H1 (cell line): ENCODE measurements around the gene GPS1. TPM values are rescaled to one million over a fixed set of nuclear protein-coding genes. Genes with fewer than 3 reads are reported as not detected.

Experiments used
- CTCF ChIA-PET: fragments of 300-600 bp; sonication (Branson Sonifier 250); formaldehyde crosslinking; loops from one replicate; lab custom pipeline; 2021; ENCODE audit not compliant: partially characterized antibody; lab: Charles Lee
- POLR2A ChIA-PET: fragments of 300-600 bp; sonication (Branson Sonifier 250); formaldehyde crosslinking; loops from one replicate; lab custom pipeline; 2021; ENCODE audit warnings: inconsistent platforms; ENCODE audit not compliant: partially characterized antibody; lab: Charles Lee
- DNase-seq, 2 experiments: peaks; one replicate each; pipeline versions ENCODE4 v3.0.0 to v3.0.0-alpha.2; 2010 to 2022; ENCODE audit warnings: low spot score in 2 of 2, low read depth in 1 of 2, mixed read lengths in 1 of 2
- FAIRE-seq: peaks from 2 replicates; lab custom pipeline; 2011; peaks lifted over from hg19 to GRCh38; lab: Jason Lieb, UNC
- H2AFZ ChIP-seq: 2 replicates; pipeline ENCODE4 v1.8.1; 2012; ENCODE audit warnings: low read length, inconsistent platforms
- H2AK5ac ChIP-seq: 2 replicates; pipeline ENCODE4 v1.6.1; 2013; ENCODE audit warnings: low read depth, low read length
- H2BK120ac ChIP-seq: replicated peaks from 2 replicates; pipeline ENCODE3; 2013; ENCODE audit warnings: low read depth, low read length, inconsistent platforms
- H2BK12ac ChIP-seq: 2 replicates; pipeline ENCODE4 v1.6.1; 2013; ENCODE audit warnings: low read depth, low read length
- H2BK15ac ChIP-seq: 2 replicates; pipeline ENCODE4 v1.6.1; 2013; ENCODE audit warnings: low read length
- H2BK20ac ChIP-seq: 2 replicates; pipeline ENCODE4 v1.6.1; 2013; ENCODE audit warnings: low read length
- H2BK5ac ChIP-seq: 2 replicates; pipeline ENCODE4 v1.6.1; 2013; ENCODE audit warnings: low read depth, low read length
- H3K14ac ChIP-seq: 2 replicates; pipeline ENCODE4 v1.6.1; 2013; ENCODE audit warnings: inconsistent platforms; ENCODE audit not compliant: insufficient read length
- H3K18ac ChIP-seq: 2 replicates; pipeline ENCODE4 v1.6.1; 2013; ENCODE audit warnings: low read length; ENCODE audit errors: extremely low read depth
- H3K23ac ChIP-seq: 2 replicates; pipeline ENCODE4 v1.6.1; 2013; ENCODE audit warnings: inconsistent platforms; ENCODE audit not compliant: insufficient read length
- H3K23me2 ChIP-seq: 2 replicates; pipeline ENCODE4 v1.6.1; 2013; ENCODE audit warnings: low read depth, low read length
- H3K27ac ChIP-seq: 2 replicates; pipeline ENCODE4 v1.6.1; 2011; ENCODE audit warnings: low read depth, low read length, inconsistent platforms
- H3K27me3 ChIP-seq, 4 experiments: replicated peaks in 1 of 4; 1 replicate in 1 of 4; 2 replicates in 3 of 4; pipeline versions ENCODE4 v1.6.1 to v1.8.1; 2011 to 2013; ENCODE audit warnings: low read length in 3 of 4, mild to moderate bottlenecking in 3 of 4, inconsistent platforms in 2 of 4, mixed read lengths in 2 of 4, moderate library complexity in 1 of 4; ENCODE audit not compliant: control insufficient read depth in 3 of 4, insufficient read depth in 3 of 4; ENCODE audit errors: extremely low read depth in 1 of 4
- H3K36me3 ChIP-seq, 4 experiments: 2 replicates each; pipeline versions ENCODE4 v1.6.1 to v1.8.1; 2011 to 2013; ENCODE audit warnings: mild to moderate bottlenecking in 4 of 4, low read length in 3 of 4, moderate library complexity in 2 of 4, control low read depth in 1 of 4, inconsistent platforms in 1 of 4; ENCODE audit not compliant: insufficient read depth in 4 of 4, control insufficient read depth in 2 of 4
- H3K4ac ChIP-seq: replicated peaks from 2 replicates; pipeline ENCODE3; 2013; ENCODE audit warnings: low read length, low read depth, mixed read lengths, inconsistent platforms; ENCODE audit not compliant: insufficient read length
- H3K4me1 ChIP-seq, 4 experiments: replicated peaks in 1 of 4; 1 replicate in 1 of 4; 2 replicates in 3 of 4; pipeline versions ENCODE4 v1.6.1 to v1.8.1; 2011 to 2013; ENCODE audit warnings: low read length in 3 of 4, inconsistent platforms in 2 of 4, mixed read lengths in 1 of 4; ENCODE audit not compliant: insufficient read depth in 4 of 4, control insufficient read depth in 3 of 4
- H3K4me2 ChIP-seq, 2 experiments: 2 replicates each; pipeline versions ENCODE4 v1.6.1 to v1.8.1; 2011 to 2013; ENCODE audit warnings: low read depth in 2 of 2, low read length in 2 of 2, control low read depth in 1 of 2, inconsistent platforms in 1 of 2, mild to moderate bottlenecking in 1 of 2; ENCODE audit not compliant: insufficient read depth in 1 of 2
- H3K4me3 ChIP-seq, 4 experiments: fragments of 200-600, 300-600 bp in 1 of 4; sonication (generic), shearing (Covaris generic), sonication (Bioruptor Twin) in 1 of 4; 2 replicates each; pipeline versions ENCODE4 v1.5.1 to v1.8.1; 2011 to 2016; ENCODE audit warnings: low read length in 4 of 4, low read depth in 3 of 4, control low read depth in 2 of 4, inconsistent platforms in 2 of 4, mild to moderate bottlenecking in 2 of 4, mixed read lengths in 1 of 4, moderate library complexity in 1 of 4; ENCODE audit not compliant: insufficient read depth in 2 of 4; ENCODE audit errors: extremely low read depth in 1 of 4
- H3K56ac ChIP-seq: replicated peaks from 2 replicates; pipeline ENCODE3; 2013; ENCODE audit warnings: low read depth, mild to moderate bottlenecking, mixed read lengths, low read length, inconsistent platforms; ENCODE audit not compliant: insufficient read length
- H3K79me1 ChIP-seq: 2 replicates; pipeline ENCODE4 v1.6.1; 2013; ENCODE audit warnings: low read depth, low read length, control low read depth
- H3K79me2 ChIP-seq, 2 experiments: 2 replicates each; pipeline versions ENCODE4 v1.6.1 to v1.8.1; 2012 to 2013; ENCODE audit warnings: low read length in 2 of 2, mild to moderate bottlenecking in 2 of 2, inconsistent platforms in 1 of 2; ENCODE audit not compliant: insufficient read depth in 2 of 2, control insufficient read depth in 1 of 2
- H3K9ac ChIP-seq, 4 experiments: replicated peaks in 1 of 4; 1 replicate in 1 of 4; 2 replicates in 3 of 4; pipeline versions ENCODE4 v1.6.1 to v1.8.1; 2011 to 2013; ENCODE audit warnings: low read depth in 3 of 4, low read length in 3 of 4, control low read depth in 2 of 4, mild to moderate bottlenecking in 2 of 4, moderate library complexity in 2 of 4, inconsistent platforms in 1 of 4; ENCODE audit errors: extremely low read depth in 1 of 4
- H3K9me3 ChIP-seq, 2 experiments: 2 replicates each; pipeline versions ENCODE4 v1.6.1 to v1.8.1; 2012 to 2013; ENCODE audit warnings: mild to moderate bottlenecking in 2 of 2, moderate library complexity in 2 of 2, control low read depth in 1 of 2, inconsistent platforms in 1 of 2, low read depth in 1 of 2, low read length in 1 of 2, mixed read lengths in 1 of 2; ENCODE audit not compliant: insufficient read depth in 2 of 2
- H4K20me1 ChIP-seq, 2 experiments: replicated peaks in 1 of 2; 2 replicates each; pipeline versions ENCODE3 to v1.8.1; 2011 to 2013; ENCODE audit warnings: inconsistent platforms in 2 of 2, low read length in 2 of 2, mild to moderate bottlenecking in 1 of 2; ENCODE audit not compliant: insufficient read depth in 2 of 2, control insufficient read depth in 1 of 2
- H4K5ac ChIP-seq: 2 replicates; pipeline ENCODE4 v1.6.1; 2013; ENCODE audit warnings: low read length, low read depth, mixed read lengths, inconsistent platforms; ENCODE audit not compliant: insufficient read length
- H4K8ac ChIP-seq: 2 replicates; pipeline ENCODE4 v1.8.0; 2013; ENCODE audit warnings: mild to moderate bottlenecking, moderate library complexity, low read length, inconsistent platforms; ENCODE audit not compliant: insufficient read depth; ENCODE audit errors: extremely low read depth
- H4K91ac ChIP-seq: replicated peaks from 2 replicates; pipeline ENCODE3; 2013; ENCODE audit warnings: low read length, mixed read lengths, inconsistent platforms; ENCODE audit not compliant: insufficient read length
- CEBPB ChIP-seq: IDR thresholded peaks from 2 replicates; pipeline ENCODE4 v1.6.1; 2012; ENCODE audit warnings: low read depth, low read length
- HDAC6 ChIP-seq: IDR thresholded peaks from one replicate; pipeline ENCODE4 v1.7.1; 2012; ENCODE audit warnings: low read depth, mild to moderate bottlenecking, inconsistent platforms, low read length, moderate library complexity
- JUN ChIP-seq: IDR thresholded peaks from 2 replicates; pipeline ENCODE4 v1.6.1; 2011; ENCODE audit warnings: low read depth, mild to moderate bottlenecking, improper control_type of control experiment, low read length
- KDM1A ChIP-seq: fragments of 200-600, 300-600 bp; sonication (generic); IDR thresholded peaks from 2 replicates; pipeline ENCODE4 v1.7.1; 2016; ENCODE audit warnings: mild to moderate bottlenecking, low read length, borderline replicate concordance
- MAX ChIP-seq: IDR thresholded peaks from 2 replicates; pipeline ENCODE4 v1.6.1; 2012; ENCODE audit warnings: inconsistent platforms
- RBBP5 ChIP-seq: IDR thresholded peaks from 2 replicates; pipeline ENCODE4 v1.7.1; 2012; ENCODE audit warnings: low read depth, mild to moderate bottlenecking, inconsistent platforms, low read length, moderate library complexity, borderline replicate concordance
- SAP30 ChIP-seq: fragments of 300-600 bp; sonication (generic); IDR thresholded peaks from 2 replicates; pipeline ENCODE4 v1.7.1; 2012; ENCODE audit warnings: low read length, moderate library complexity, mild to moderate bottlenecking, inconsistent platforms; ENCODE audit not compliant: insufficient read depth, insufficient replicate concordance
- SIRT6 ChIP-seq: IDR thresholded peaks from one replicate; pipeline ENCODE4 v1.7.1; 2012; ENCODE audit warnings: low read length, inconsistent platforms
- SP4 ChIP-seq: IDR thresholded peaks from 2 replicates; pipeline ENCODE4 v1.6.1; 2012; ENCODE audit warnings: low read length, inconsistent platforms
- TBP ChIP-seq: IDR thresholded peaks from 2 replicates; pipeline ENCODE4 v1.6.1; 2011; ENCODE audit warnings: low read depth, low read length, improper control_type of control experiment
- USF2 ChIP-seq: IDR thresholded peaks from 2 replicates; pipeline ENCODE4 v1.6.1; 2011; ENCODE audit warnings: low read length, improper control_type of control experiment
- WGBS, 2 experiments: shearing (Covaris generic) in 1 of 2; methylation state at CpG; one replicate each; pipeline versions ENCODE4 v1.1.6 to v1.1.7; 2013 to 2015; ENCODE audit warnings: low lambda C conversion rate in 2 of 2, mixed read lengths in 2 of 2, inconsistent platforms in 1 of 2, low coverage in 1 of 2, missing lambda C conversion rate in 1 of 2; ENCODE audit not compliant: insufficient replicate concordance in 2 of 2, insufficient coverage in 1 of 2, insufficient read length in 1 of 2; ENCODE audit errors: extremely low coverage in 1 of 2, missing lambda C conversion rate in 1 of 2; 5-methylcytosine and 5-hydroxymethylcytosine counted together
- polyA plus RNA-seq, 7 experiments: library from polyadenylated mRNA; depleted of rRNA in 3 of 7; stranded (reverse) in 5 of 7; unstranded in 2 of 7; fragments of >200 nt in 5 of 7; fragments of 200-250 nt in 2 of 7; gene quantifications; 1 replicate in 5 of 7; 2 replicates in 1 of 7; 4 replicates in 1 of 7; pipeline versions ENCODE4 v1.2.1 to v1.2.3, GENCODE V29; 2011 to 2013; ENCODE audit warnings: missing spikeins in 2 of 7, mixed read lengths in 2 of 7
- total RNA-seq: library from RNA; stranded (reverse); fragmentation: NEBNext Ultra II Directional; extraction: Animal tissue kit (Norgen Biotek cat#: 25700); gene quantifications from 2 replicates; pipeline ENCODE4 v1.2.1, GENCODE V29; 2021

Gene GPS1
- total and polyA plus RNA-seq, 2 of the 8 experiments (the other 6 are each of a cell fraction or from before 2014, with no cell fraction given), result 153 to 277 TPM

- H3K56ac ChIP-seq, result no peak overlapping the region
- no peak overlapping the region for H3K4me3 ChIP-seq
- POLR2A ChIA-PET, result no interaction called here
- no peak overlapping the region for H3K14ac ChIP-seq
- no peak overlapping the region for H2BK120ac ChIP-seq
- H4K91ac ChIP-seq, result no peak overlapping the region
- no peak overlapping the region for H2BK12ac ChIP-seq
- no peak overlapping the region for H2BK15ac ChIP-seq
- peaks cover 0 to 14% (median 8%) of the 10 kb centered on the region in 4 experiments; a peak in 5 of 7 replicates for H3K4me1 ChIP-seq
- no peak overlapping the region for H3K9ac ChIP-seq
- 93% methylated on average over 16 of the region's 17 CpGs; no CpG with 5 or more reads in 1 of the 2 experiments for WGBS, 2 experiments
- H3K36me3 ChIP-seq, result no peaks in the 10 kb centered on the region; a peak in 1 of 8 replicates
- FAIRE-seq (no peak), DNase-seq (no peak)
- H3K4me2 ChIP-seq, result no peak overlapping the region; a peak in 1 of 4 replicates
- H2AK5ac ChIP-seq, result no peak overlapping the region
- peaks cover 12% of the 10 kb centered on the region for H3K23me2 ChIP-seq
- no peak overlapping the region for H2BK5ac ChIP-seq
- H4K8ac ChIP-seq, result no peak overlapping the region; the same call in 1 of the 2 replicates
- H3K79me2 ChIP-seq, result peaks cover 0 to 12% of the 10 kb centered on the region in 2 experiments; a peak in 1 of 4 replicates
- no peak overlapping the region for H2AFZ ChIP-seq
- H4K5ac ChIP-seq, result no peak overlapping the region
- no peaks in the 10 kb centered on the region for H3K27me3 ChIP-seq
- no peak overlapping the region for H3K23ac ChIP-seq
- H2BK20ac ChIP-seq, result no peak overlapping the region
- H3K4ac ChIP-seq, result no peak overlapping the region
- TF ChIP-seq KDM1A, result no peak
- no peak for TF ChIP-seq JUN
- no peak for TF ChIP-seq USF2
- TF ChIP-seq CEBPB, result no peak
- no peak for TF ChIP-seq TBP
- no peak for TF ChIP-seq HDAC6
- no peak for TF ChIP-seq SAP30
- no peak for TF ChIP-seq RBBP5
- TF ChIP-seq MAX, result no peak
- TF ChIP-seq SIRT6, result no peak
- TF ChIP-seq SP4, result no peak
- TF ChIP-seq, all 59 proteins: peak for 0
- CTCF ChIA-PET, result interaction anchor here (1.2 kb wide), 1 partner anchor 25 kb away, joined by 3 read pairs; no protein-coding TSS in a partner anchor
- peaks cover 4% of the 10 kb centered on the region; the same call in 1 of the 2 replicates for H3K79me1 ChIP-seq
- H3K18ac ChIP-seq, result no peak overlapping the region
- H4K20me1 ChIP-seq, result peaks cover 7 to 17% of the 10 kb centered on the region in 2 experiments
- no peak overlapping the region for H3K27ac ChIP-seq
- H3K9me3 ChIP-seq, result no peaks in the 10 kb centered on the region
These were observed 26.8 kb upstream of the GPS1 start for GRCh38 chr17:82024859-82025258.
